K562 (cell line): ENCODE data around the gene TMED10. TPM values are rescaled to one million over a fixed set of nuclear protein-coding genes. Genes with fewer than 3 reads are reported as not detected.

Source experiments
- BACH1 ChIP-seq: fragments of 200-800 bp; sonication (Bioruptor generic); IDR thresholded peaks from 2 replicates; pipeline ENCODE4 v1.6.1; 2016; ENCODE audit warnings: missing genetic modification characterization, missing compliant biosample characterization
- EP400 ChIP-seq: fragments of 450-650 bp; IDR thresholded peaks from 2 replicates; pipeline ENCODE4 v1.6.1; 2017; ENCODE audit warnings: antibody characterized with exemption, mild to moderate bottlenecking, moderate library complexity
- FOS ChIP-seq: IDR thresholded peaks from 3 replicates; pipeline ENCODE4 v1.6.1; 2011; ENCODE audit not compliant: insufficient read length; ENCODE audit errors: extremely low read depth
- GATA2 ChIP-seq: sonication (generic); formaldehyde crosslinking; IDR thresholded peaks from 2 replicates; pipeline ENCODE4 v1.4.0; 2020; ENCODE audit warnings: mild to moderate bottlenecking, missing genetic modification reagents
- KLF6 ChIP-seq: fragments of 250-450 bp; sonication (Bioruptor Pico); IDR thresholded peaks from 2 replicates; pipeline ENCODE4 v1.4.0; 2020; ENCODE audit warnings: mild to moderate bottlenecking, moderate library complexity, borderline replicate concordance
- L3MBTL2 ChIP-seq: fragments of 450-650 bp; IDR thresholded peaks from 2 replicates; pipeline ENCODE4 v1.6.1; 2016; ENCODE audit warnings: mild to moderate bottlenecking, moderate library complexity
- MECOM ChIP-seq: fragments of 250-450 bp; sonication (Bioruptor Pico); IDR thresholded peaks from 2 replicates; pipeline ENCODE4 v1.8.0; 2022; ENCODE audit warnings: inconsistent platforms
- RBFOX2 ChIP-seq: fragments of 200-400 bp; formaldehyde crosslinking; IDR thresholded peaks from 2 replicates; pipeline ENCODE4 v1.6.1; 2017; ENCODE audit warnings: low read depth, mild to moderate bottlenecking, low read length, moderate library complexity
- polyA plus RNA-seq, 8 experiments: library from polyadenylated mRNA; depleted of rRNA in 4 of 8; stranded (reverse) in 5 of 8; unstranded in 3 of 8; fragments of >200 nt; fragmentation: Nextera tagmentation in 2 of 8; fragmentation: Illumina TruSeq in 1 of 8; extraction: Ambion mirVana in 2 of 8; extraction: Trizol in 1 of 8; gene quantifications; 2 replicates each; pipeline versions ENCODE4 v1.2.1 to v1.2.3, GENCODE V29; 2011 to 2014; ENCODE audit warnings: inconsistent platforms in 1 of 8, missing spikeins in 1 of 8
- total RNA-seq, 7 experiments: library from RNA; depleted of rRNA in 6 of 7; stranded (reverse); fragments of >200 nt in 6 of 7; fragmentation: Illumina TruSeq in 2 of 7; extraction: Trizol in 2 of 7; gene quantifications; 2 replicates each; pipeline versions ENCODE4 v1.2.1 to v1.2.3, GENCODE V29; 2011 to 2021; ENCODE audit warnings: low replicate concordance in 1 of 7
- TF ChIP-seq, protein P1 (sequence below), 2 experiments: fragments of 450-650 bp; IDR thresholded peaks; 2 replicates each; pipeline ENCODE4 v1.6.1; 2016; ENCODE audit warnings: mild to moderate bottlenecking in 2 of 2, borderline replicate concordance in 1 of 2, low read depth in 1 of 2, moderate library complexity in 1 of 2
- TF ChIP-seq, protein P2 (sequence below): conservative IDR thresholded peaks from 2 replicates; pipeline ENCODE4 v1.6.1; 2011; ENCODE audit warnings: low read depth, mild to moderate bottlenecking, low read length; ENCODE audit not compliant: control insufficient read depth
- TF ChIP-seq, protein P3 (sequence below): fragments of 250-450 bp; sonication (Bioruptor Pico); IDR thresholded peaks from 2 replicates; pipeline ENCODE4 v1.6.1; 2021; ENCODE audit warnings: mild to moderate bottlenecking
- TF ChIP-seq, protein P4 (sequence below): fragments of 200-800 bp; sonication (Bioruptor generic); IDR thresholded peaks from 2 replicates; pipeline ENCODE4 v1.6.1; 2017; ENCODE audit warnings: missing genetic modification characterization, missing compliant biosample characterization
- TF ChIP-seq, protein P5 (sequence below), 2 experiments: fragments of 450-650 bp; conservative IDR thresholded peaks; 2 replicates each; pipeline ENCODE4 v1.6.1; 2017; ENCODE audit warnings: mild to moderate bottlenecking in 2 of 2, moderate library complexity in 2 of 2

TMED10 gene
- total and polyA plus RNA-seq, 9 of the 15 experiments (the other 6 are each of a cell fraction or from before 2014, with no cell fraction given) = 62.2 to 233 (median 124) TPM

DNA sequence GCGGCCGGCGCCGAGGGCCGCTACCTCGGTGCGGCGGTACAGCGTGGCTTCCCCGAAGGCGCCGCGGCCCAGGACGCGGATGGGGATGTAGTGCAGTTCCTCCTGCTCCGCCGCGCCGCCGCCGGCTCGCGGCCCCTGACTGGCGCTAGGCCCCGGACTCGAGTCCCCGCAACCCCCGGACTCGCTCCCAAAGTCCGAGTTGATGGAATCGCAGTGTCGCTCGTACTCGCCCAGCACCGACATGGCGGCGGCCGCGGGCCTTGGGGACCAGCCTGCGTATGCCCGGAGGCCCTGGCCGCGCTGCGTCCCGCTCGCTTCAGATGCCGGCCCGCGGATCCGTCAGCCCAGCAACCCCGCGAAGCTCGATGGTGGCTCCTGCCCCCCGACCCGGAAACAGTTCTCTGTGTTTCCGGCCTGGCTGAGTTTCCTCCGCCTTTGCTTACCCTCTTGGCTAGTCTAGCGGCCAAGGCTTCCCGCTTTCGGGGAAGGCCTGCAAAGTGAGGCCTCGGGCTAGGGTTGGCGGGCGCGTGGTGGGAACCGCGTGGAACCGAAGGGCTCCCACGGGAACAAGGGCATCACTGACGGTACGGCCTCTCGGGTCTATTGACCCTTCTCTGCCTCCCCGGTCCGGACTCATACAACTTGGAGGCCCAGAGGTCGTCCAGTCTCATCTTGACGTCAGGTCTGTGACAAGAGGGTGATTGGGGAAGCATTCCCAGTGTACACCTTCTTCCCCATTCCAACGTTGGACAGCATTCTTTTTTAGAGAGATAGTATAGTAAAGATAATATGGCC, 49.5 kb downstream of the TMED10 start, which contains the start of gene NEK9 (continued):
- TF ChIP-seq, protein P1, sequence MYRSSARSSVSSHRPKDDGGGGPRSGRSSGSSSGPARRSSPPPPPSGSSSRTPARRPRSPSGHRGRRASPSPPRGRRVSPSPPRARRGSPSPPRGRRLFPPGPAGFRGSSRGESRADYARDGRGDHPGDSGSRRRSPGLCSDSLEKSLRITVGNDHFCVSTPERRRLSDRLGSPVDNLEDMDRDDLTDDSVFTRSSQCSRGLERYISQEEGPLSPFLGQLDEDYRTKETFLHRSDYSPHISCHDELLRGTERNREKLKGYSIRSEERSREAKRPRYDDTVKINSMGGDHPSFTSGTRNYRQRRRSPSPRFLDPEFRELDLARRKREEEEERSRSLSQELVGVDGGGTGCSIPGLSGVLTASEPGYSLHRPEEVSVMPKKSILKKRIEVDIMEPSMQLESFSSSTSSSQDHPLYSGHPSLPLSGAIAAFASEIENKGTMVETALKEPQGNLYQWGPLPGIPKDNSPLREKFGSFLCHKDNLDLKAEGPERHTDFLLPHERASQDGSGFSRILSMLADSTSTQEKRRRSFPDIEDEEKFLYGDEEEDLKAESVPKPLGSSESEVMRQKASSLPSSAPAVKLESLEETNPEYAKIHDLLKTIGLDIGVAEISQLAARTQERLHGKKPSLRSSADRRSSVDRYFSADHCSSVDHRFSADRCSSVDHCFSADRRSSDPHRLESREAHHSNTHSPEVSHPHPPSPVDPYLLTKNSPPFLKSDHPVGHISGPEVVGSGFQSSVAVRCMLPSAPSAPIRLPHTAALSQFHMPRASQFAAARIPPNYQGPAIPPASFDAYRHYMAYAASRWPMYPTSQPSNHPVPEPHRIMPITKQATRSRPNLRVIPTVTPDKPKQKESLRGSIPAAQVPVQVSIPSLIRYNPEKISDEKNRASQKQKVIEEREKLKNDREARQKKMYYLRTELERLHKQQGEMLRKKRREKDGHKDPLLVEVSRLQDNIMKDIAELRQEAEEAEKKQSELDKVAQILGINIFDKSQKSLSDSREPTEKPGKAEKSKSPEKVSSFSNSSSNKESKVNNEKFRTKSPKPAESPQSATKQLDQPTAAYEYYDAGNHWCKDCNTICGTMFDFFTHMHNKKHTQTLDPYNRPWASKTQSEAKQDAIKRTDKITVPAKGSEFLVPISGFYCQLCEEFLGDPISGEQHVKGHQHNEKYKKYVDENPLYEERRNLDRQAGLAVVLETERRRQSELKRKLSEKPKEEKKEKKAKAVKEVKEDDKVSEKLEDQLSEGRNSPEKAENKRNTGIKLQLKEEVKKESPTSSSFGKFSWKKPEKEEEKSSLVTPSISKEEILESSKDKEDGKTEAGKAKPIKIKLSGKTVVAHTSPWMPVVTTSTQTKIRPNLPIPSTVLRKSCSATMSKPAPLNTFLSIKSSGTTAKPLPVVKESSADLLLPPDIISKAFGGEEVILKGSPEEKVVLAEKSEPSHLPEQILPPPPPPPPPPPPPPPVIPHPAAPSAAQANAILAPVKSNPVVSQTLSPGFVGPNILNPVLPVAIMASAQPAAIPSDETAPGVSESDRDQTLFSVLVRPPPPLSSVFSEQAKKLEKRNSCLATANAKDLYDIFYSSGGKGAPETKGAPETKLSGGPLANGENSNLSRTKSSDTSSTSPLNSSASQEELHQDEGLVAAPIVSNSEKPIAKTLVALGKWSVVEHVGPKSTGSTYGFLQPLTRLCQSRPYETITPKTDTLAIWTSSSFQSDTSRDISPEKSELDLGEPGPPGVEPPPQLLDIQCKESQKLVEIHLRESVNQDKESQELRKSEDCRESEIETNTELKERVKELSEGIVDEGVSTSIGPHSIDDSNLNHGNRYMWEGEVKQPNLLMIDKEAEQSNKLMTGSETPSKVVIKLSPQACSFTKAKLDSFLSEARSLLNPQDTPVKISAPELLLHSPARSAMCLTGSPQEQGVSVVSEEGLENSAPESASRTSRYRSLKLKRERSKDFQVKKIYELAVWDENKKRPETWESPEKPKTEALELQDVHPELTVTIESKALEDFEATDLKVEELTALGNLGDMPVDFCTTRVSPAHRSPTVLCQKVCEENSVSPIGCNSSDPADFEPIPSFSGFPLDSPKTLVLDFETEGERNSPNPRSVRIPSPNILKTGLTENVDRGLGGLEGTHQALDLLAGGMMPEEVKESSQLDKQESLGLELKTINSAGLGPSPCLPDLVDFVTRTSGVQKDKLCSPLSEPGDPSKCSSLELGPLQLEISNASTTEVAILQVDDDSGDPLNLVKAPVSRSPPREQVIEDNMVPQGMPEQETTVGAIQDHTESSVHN (IDR thresholded peaks at IDR 0.05; ENCODE audit: borderline replicate concordance in 1 of 2, low read depth in 1 of 2) = no peak
- TF ChIP-seq FOS = no peak
- peak; percentile 82 for TF ChIP-seq EP400
- TF ChIP-seq, protein P2, sequence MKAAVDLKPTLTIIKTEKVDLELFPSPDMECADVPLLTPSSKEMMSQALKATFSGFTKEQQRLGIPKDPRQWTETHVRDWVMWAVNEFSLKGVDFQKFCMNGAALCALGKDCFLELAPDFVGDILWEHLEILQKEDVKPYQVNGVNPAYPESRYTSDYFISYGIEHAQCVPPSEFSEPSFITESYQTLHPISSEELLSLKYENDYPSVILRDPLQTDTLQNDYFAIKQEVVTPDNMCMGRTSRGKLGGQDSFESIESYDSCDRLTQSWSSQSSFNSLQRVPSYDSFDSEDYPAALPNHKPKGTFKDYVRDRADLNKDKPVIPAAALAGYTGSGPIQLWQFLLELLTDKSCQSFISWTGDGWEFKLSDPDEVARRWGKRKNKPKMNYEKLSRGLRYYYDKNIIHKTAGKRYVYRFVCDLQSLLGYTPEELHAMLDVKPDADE = no peak
- peak; percentile 82 for TF ChIP-seq L3MBTL2
- no peak for TF ChIP-seq BACH1 (tag)
- TF ChIP-seq, protein P3, sequence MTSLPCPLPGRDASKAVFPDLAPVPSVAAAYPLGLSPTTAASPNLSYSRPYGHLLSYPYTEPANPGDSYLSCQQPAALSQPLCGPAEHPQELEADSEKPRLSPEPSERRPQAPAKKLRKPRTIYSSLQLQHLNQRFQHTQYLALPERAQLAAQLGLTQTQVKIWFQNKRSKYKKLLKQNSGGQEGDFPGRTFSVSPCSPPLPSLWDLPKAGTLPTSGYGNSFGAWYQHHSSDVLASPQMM (CRISPR knock-in tag) = no peak
- 0 out of 2 replicates have a peak, but pooled peaks have one; percentile 16 for TF ChIP-seq MECOM (CRISPR knock-in tag)
- TF ChIP-seq KLF6 (CRISPR knock-in tag) = no peak
- TF ChIP-seq GATA2 (CRISPR knock-in tag) = no peak
- TF ChIP-seq, protein P4, sequence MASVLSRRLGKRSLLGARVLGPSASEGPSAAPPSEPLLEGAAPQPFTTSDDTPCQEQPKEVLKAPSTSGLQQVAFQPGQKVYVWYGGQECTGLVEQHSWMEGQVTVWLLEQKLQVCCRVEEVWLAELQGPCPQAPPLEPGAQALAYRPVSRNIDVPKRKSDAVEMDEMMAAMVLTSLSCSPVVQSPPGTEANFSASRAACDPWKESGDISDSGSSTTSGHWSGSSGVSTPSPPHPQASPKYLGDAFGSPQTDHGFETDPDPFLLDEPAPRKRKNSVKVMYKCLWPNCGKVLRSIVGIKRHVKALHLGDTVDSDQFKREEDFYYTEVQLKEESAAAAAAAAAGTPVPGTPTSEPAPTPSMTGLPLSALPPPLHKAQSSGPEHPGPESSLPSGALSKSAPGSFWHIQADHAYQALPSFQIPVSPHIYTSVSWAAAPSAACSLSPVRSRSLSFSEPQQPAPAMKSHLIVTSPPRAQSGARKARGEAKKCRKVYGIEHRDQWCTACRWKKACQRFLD (CRISPR knock-in tag) = peak; percentile 91
- TF ChIP-seq RBFOX2 = peak; percentile 99
- TF ChIP-seq, protein P5, sequence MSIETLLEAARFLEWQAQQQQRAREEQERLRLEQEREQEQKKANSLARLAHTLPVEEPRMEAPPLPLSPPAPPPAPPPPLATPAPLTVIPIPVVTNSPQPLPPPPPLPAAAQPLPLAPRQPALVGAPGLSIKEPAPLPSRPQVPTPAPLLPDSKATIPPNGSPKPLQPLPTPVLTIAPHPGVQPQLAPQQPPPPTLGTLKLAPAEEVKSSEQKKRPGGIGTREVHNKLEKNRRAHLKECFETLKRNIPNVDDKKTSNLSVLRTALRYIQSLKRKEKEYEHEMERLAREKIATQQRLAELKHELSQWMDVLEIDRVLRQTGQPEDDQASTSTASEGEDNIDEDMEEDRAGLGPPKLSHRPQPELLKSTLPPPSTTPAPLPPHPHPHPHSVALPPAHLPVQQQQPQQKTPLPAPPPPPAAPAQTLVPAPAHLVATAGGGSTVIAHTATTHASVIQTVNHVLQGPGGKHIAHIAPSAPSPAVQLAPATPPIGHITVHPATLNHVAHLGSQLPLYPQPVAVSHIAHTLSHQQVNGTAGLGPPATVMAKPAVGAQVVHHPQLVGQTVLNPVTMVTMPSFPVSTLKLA (conservative IDR thresholded peaks at IDR 0.05) = peak; percentile 50 to 64
